Neutrophil (primary cell): ENCODE data around the gene YPEL2.

Source experiments
- H3K27ac ChIP-seq: fragments of 200-600 bp; sonication (generic); 2 replicates; pipeline ENCODE4 v1.5.1; 2016; ENCODE audit warnings: mild to moderate bottlenecking, moderate library complexity
- H3K27me3 ChIP-seq: fragments of 200-600 bp; sonication (generic); 2 replicates; pipeline ENCODE4 v1.6.0; 2016; ENCODE audit warnings: mild to moderate bottlenecking
- H3K36me3 ChIP-seq: fragments of 200-600 bp; sonication (generic); 2 replicates; pipeline ENCODE4 v1.5.1; 2017
- H3K4me1 ChIP-seq, 2 experiments: fragments of 200-600 bp in 1 of 2; sonication (generic) in 1 of 2; 1 replicate in 1 of 2; 2 replicates in 1 of 2; pipeline versions ENCODE4 v1.5.1 to v1.6.1; 2013 to 2016; ENCODE audit warnings: low read depth in 1 of 2, low read length in 1 of 2, mild to moderate bottlenecking in 1 of 2, moderate library complexity in 1 of 2; ENCODE audit not compliant: control insufficient read depth in 1 of 2, insufficient read depth in 1 of 2
- H3K4me3 ChIP-seq, 2 experiments: fragments of 200-600 bp in 1 of 2; sonication (generic) in 1 of 2; 1 replicate in 1 of 2; 2 replicates in 1 of 2; pipeline ENCODE4 v1.5.1; 2013 to 2016; ENCODE audit warnings: low read depth in 1 of 2, low read length in 1 of 2, mild to moderate bottlenecking in 1 of 2, moderate library complexity in 1 of 2
- H3K9me3 ChIP-seq: fragments of 200-600 bp; sonication (generic); 2 replicates; pipeline ENCODE4 v1.5.1; 2016
- TF ChIP-seq, protein P1 (sequence below): fragments of 200-600 bp; sonication (generic); IDR thresholded peaks from 2 replicates; pipeline ENCODE4 v1.5.1; 2016; ENCODE audit warnings: antibody characterized with exemption

YPEL2 gene

GRCh38 chr17:59423903-59424302, 92.4 kb downstream of the YPEL2 start:
- no peaks in the 10 kb centered on the region for H3K4me1 ChIP-seq
- TF ChIP-seq, protein P1, sequence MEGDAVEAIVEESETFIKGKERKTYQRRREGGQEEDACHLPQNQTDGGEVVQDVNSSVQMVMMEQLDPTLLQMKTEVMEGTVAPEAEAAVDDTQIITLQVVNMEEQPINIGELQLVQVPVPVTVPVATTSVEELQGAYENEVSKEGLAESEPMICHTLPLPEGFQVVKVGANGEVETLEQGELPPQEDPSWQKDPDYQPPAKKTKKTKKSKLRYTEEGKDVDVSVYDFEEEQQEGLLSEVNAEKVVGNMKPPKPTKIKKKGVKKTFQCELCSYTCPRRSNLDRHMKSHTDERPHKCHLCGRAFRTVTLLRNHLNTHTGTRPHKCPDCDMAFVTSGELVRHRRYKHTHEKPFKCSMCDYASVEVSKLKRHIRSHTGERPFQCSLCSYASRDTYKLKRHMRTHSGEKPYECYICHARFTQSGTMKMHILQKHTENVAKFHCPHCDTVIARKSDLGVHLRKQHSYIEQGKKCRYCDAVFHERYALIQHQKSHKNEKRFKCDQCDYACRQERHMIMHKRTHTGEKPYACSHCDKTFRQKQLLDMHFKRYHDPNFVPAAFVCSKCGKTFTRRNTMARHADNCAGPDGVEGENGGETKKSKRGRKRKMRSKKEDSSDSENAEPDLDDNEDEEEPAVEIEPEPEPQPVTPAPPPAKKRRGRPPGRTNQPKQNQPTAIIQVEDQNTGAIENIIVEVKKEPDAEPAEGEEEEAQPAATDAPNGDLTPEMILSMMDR: no peak

DNA sequence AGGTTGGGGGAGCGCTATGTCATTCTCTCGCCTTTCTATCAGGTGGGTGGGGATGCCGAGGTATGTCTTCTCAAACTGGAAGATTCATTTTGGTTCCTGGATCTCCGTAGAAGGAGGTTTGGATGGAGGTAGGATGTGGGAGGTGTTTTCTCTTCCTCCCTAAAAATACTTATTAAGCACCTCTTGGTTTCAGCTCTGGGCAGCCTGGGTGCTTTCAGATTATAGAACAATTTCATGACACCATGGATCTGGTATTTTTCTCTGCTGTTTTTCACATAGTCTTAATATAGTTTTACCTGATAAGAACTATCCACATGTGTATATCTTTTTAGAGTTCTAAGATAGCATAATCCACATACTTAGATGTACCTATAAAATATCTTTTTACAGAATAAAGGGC, 92.9 kb downstream of the YPEL2 start:
- Histone ChIP-seq H3K4me1 (no peaks in the 10 kb centered on the region), H3K4me3 (no peak overlapping the region)
- TF ChIP-seq, protein P1: no peak

More at GRCh38 chr17:59423903-59424302, 92.4 kb downstream of the YPEL2 start:
- Histone ChIP-seq H3K36me3 (no peaks in the 10 kb centered on the region), H3K9me3 (no peaks in the 10 kb centered on the region), H3K27me3 (no peaks in the 10 kb centered on the region), H3K27ac (no peak overlapping the region), H3K4me3 (no peak overlapping the region)

DNA sequence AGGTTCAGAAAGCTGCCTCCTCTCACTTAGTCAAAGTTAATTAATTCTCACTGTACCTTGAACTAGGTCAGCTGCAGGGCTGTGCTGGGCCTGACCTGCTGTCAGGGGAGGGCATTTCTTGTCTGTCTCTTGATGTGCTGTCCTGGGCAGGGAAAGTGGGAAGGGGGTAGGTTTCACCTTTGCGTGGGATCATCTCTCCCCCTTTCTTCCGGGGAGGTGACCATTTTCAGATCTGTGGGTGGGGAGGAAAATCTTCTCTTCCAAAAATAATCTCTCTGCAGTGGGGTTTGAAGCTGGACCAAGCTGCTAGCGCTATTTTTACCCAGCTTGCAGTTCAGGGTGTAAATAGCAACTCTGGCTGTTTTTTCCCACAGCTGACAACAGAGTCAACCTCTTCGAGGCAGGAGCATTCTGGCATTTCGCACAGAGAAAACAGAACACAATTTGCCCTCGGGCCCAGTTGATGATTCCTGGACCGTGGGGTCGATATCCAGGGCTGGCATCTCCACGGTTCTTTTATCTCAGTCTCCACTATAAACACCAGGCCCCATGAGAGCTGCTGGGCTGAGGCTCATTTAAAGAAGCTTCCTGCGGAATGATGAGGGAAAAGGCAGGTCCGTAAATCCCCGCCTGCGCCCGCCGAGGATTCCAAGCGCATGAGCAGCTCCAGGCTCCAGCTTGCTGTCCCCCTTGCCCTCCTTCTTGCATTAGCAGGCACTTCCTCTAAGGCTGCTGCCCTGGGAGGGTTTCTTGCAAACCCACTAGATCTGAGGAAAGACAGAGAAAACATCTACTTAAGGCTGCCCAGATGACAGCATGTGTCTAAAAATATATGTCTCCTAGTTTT, 93.9 kb downstream of the YPEL2 start:
- H3K4me1 ChIP-seq: no peaks in the 10 kb centered on the region
- no peaks in the 10 kb centered on the region for H3K36me3 ChIP-seq
- no peaks in the 10 kb centered on the region for H3K27me3 ChIP-seq
- TF ChIP-seq, protein P1: no peak
- no peaks in the 10 kb centered on the region for H3K9me3 ChIP-seq
- H3K4me3 ChIP-seq: no peak overlapping the region
- no peak overlapping the region for H3K27ac ChIP-seq

More for the DNA sequence above, 92.9 kb downstream of the YPEL2 start:
- no peaks in the 10 kb centered on the region for H3K36me3 ChIP-seq
- H3K27ac ChIP-seq: no peak overlapping the region
- H3K27me3 ChIP-seq: no peaks in the 10 kb centered on the region
- no peaks in the 10 kb centered on the region for H3K9me3 ChIP-seq

DNA sequence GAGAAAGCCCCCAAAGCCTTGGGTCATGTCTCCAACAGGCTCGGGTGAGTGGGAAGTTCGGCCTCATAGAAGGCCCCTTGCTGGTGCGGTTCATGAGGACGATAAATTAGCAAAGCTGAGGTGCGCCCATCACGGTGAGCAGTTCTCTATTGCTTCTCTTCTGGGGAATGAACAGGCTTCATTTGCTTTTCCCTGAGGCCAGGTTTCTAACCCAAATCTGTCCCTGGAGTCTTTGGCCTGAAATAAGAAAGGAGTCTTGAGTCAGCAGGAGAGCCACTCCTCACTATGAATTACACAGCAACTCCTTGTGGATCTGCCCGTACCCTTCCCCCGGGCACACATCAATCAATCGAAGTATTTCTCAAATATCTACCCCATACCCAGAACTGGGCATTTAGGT, 94.6 kb downstream of the YPEL2 start:
- Histone ChIP-seq H3K36me3 (no peaks in the 10 kb centered on the region), H3K27ac (no peak overlapping the region), H3K4me3 (no peak overlapping the region), H3K9me3 (no peaks in the 10 kb centered on the region), H3K4me1 (no peaks in the 10 kb centered on the region), H3K27me3 (no peaks in the 10 kb centered on the region)
- TF ChIP-seq, protein P1: no peak

DNA sequence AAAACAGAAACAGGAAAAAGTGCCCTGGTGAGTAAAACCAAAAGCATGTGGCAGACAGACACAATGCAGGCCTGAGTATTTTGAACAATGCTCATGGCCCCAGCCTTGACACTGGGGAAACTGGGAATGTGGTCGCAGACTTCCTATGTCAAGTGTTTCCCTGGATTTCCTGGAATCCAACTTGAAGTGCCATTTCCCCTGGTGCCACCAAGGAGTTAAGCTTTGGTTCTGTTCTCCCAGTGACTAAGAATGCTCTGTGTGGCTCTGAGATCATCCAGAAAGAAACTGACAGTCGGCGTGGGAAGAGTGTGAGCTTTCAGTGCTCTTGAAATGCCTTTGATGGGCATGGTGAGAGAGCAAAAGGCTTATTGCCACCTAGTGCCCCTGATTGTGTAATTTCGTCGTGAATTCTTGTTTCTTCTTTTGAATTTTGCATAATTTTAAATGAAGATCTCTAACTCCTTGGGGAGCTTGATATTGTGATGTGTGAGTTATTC, 96.0 kb downstream of the YPEL2 start:
- Histone ChIP-seq H3K27me3 (no peaks in the 10 kb centered on the region), H3K27ac (no peak overlapping the region), H3K4me3 (no peak overlapping the region), H3K9me3 (no peaks in the 10 kb centered on the region), H3K36me3 (no peaks in the 10 kb centered on the region), H3K4me1 (no peaks in the 10 kb centered on the region)
- TF ChIP-seq, protein P1: no peak
